ENCODE data around the gene PAX2. TPM values are rescaled to one million over a fixed set of nuclear protein-coding genes. Genes with fewer than 3 reads are reported as not detected.

Gene PAX2
- total RNA-seq, 4 donors from 2014 or later: not detected

GRCh38 chr10:100748231-100749058 lies 3.1 kb downstream of the PAX2 start:
- no peak for DNase-seq (ENCODE audit: low spot score in 2 of 2)
- H3K4me3 ChIP-seq: peak overlapping the region; percentile 17
- H3K27ac ChIP-seq: no peak overlapping the region
- no peaks in the 10 kb centered on the region for H3K9me3 ChIP-seq
- 3% methylated on average over 42 of the region's 56 CpGs for WGBS
- no peak for TF ChIP-seq POLR2A (IDR thresholded peaks at IDR 0.05)
- no peak for TF ChIP-seq CTCF (IDR thresholded peaks at IDR 0.05)
- no peak for TF ChIP-seq POLR2AphosphoS5 (IDR thresholded peaks at IDR 0.05)
- no peak for TF ChIP-seq EP300 (IDR thresholded peaks at IDR 0.05)
- H3K4me1 ChIP-seq: peaks cover 62% of the 10 kb centered on the region
- H3K27me3 ChIP-seq: peaks cover 100% of the 10 kb centered on the region
- no peaks in the 10 kb centered on the region for H3K36me3 ChIP-seq

GRCh38 chr10:100749059-100749308 lies 3.6 kb downstream of the PAX2 start:
- Histone ChIP-seq H3K9me3 (no peaks in the 10 kb centered on the region), H3K4me1 (peaks cover 56% of the 10 kb centered on the region), H3K27me3 (peaks cover 100% of the 10 kb centered on the region), H3K36me3 (no peaks in the 10 kb centered on the region), H3K27ac (no peak overlapping the region), H3K4me3 (no peak overlapping the region)
- no peak for TF ChIP-seq POLR2A (IDR thresholded peaks at IDR 0.05)
- no peak for TF ChIP-seq POLR2AphosphoS5 (IDR thresholded peaks at IDR 0.05)
- TF ChIP-seq EP300 (IDR thresholded peaks at IDR 0.05): no peak
- no peak for TF ChIP-seq CTCF (IDR thresholded peaks at IDR 0.05)
- WGBS: 1% methylated on average over 8 of the region's 8 CpGs
- no peak for DNase-seq (ENCODE audit: low spot score in 2 of 2)

GRCh38 chr10:100749309-100750217 lies 4.2 kb downstream of the PAX2 start:
- no peak for TF ChIP-seq CTCF (IDR thresholded peaks at IDR 0.05)
- TF ChIP-seq EP300 (IDR thresholded peaks at IDR 0.05): no peak
- TF ChIP-seq POLR2A (IDR thresholded peaks at IDR 0.05): no peak
- TF ChIP-seq POLR2AphosphoS5 (IDR thresholded peaks at IDR 0.05): no peak
- H3K4me1 ChIP-seq: peaks cover 51% of the 10 kb centered on the region
- DNase-seq (ENCODE audit: low spot score in 2 of 2): no peak
- H3K27me3 ChIP-seq: peaks cover 100% of the 10 kb centered on the region
- H3K36me3 ChIP-seq: no peaks in the 10 kb centered on the region
- no peaks in the 10 kb centered on the region for H3K9me3 ChIP-seq
- no peak overlapping the region for H3K4me3 ChIP-seq
- 11% methylated on average over 44 of the region's 50 CpGs for WGBS
- H3K27ac ChIP-seq: no peak overlapping the region

- peaks cover 41% of the 10 kb centered on the region for H3K4me1 ChIP-seq
- no peak overlapping the region for H3K4me3 ChIP-seq
- H3K27ac ChIP-seq: no peak overlapping the region
- peaks cover 100% of the 10 kb centered on the region for H3K27me3 ChIP-seq
- no peak for DNase-seq (ENCODE audit: low spot score in 2 of 2)
- WGBS: 14% methylated on average over 24 of the region's 37 CpGs
- no peaks in the 10 kb centered on the region for H3K9me3 ChIP-seq
- H3K36me3 ChIP-seq: no peaks in the 10 kb centered on the region
- TF ChIP-seq POLR2A (IDR thresholded peaks at IDR 0.05) (no peak), CTCF (IDR thresholded peaks at IDR 0.05) (no peak), POLR2AphosphoS5 (IDR thresholded peaks at IDR 0.05) (no peak), EP300 (IDR thresholded peaks at IDR 0.05) (no peak)
Measured at GRCh38 chr10:100750291-100751210, 5.2 kb downstream of the PAX2 start.

Measured in suprapubic skin (tissue), 4 donors.